CD4-positive, CD25-positive, alpha-beta regulatory T cell (primary cell): ENCODE measurements around the gene LGALS9B. TPM values are rescaled to one million over a fixed set of nuclear protein-coding genes. Genes with fewer than 3 reads are reported as not detected.

ENCODE experiments used
- polyA plus RNA-seq, 4 donors: library from polyadenylated mRNA; unstranded; fragments of 300-500 nt; fragmentation: Illumina TruSeq; gene quantifications; one replicate each; pipeline ENCODE4 v1.2.3, GENCODE V29; 2021
- total RNA-seq: library from RNA; stranded (reverse); gene quantifications from one replicate; pipeline ENCODE4 v1.2.3, GENCODE V29; 2022

The LGALS9B gene
- total and polyA plus RNA-seq, 5 donors from 2014 or later = 0.16 TPM; not detected in 4

Other genes with a start within 250 kb of the LGALS9B start
- gene CDRT15L2, start 112.2 kb upstream of the LGALS9B start, total RNA-seq = not detected
- not detected for gene CDRT15L2, start 112.2 kb upstream of the LGALS9B start, polyA plus RNA-seq